GM12874 (cell line): Measurements from ENCODE around the gene ESYT1.

Source experiments
- CTCF ChIP-seq: IDR thresholded peaks from 2 replicates; pipeline ENCODE4 v1.5.1; 2011; ENCODE audit warnings: low read depth, mild to moderate bottlenecking, control low read depth, low read length, moderate library complexity; ENCODE audit not compliant: insufficient read depth

ESYT1 gene

DNA sequence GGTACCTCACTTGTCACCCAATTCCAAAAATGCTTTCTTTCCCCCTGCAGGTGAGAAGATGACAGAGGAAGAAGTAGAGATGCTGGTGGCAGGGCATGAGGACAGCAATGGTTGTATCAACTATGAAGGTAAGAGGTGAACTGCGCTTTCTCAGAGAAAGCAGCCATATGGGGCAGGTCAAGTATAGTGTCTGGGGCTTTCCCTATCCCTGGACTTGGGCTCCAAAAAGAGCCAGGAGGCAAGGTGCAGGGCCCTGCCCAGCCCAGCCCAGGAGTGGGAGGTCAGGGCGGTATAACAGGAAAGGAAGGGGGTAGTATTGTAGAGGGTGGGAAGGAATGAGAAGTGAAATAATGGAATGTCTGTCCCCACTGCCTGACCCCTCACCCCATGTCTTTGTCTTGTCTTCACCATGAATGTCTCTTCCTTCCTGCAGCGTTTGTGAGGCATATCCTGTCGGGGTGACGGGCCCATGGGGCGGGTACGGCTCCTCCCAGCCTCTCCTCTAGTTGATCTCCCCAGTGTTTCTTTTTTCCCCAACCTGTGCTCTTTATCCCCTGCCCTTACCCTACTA is 32.2 kb downstream of the ESYT1 start:
- no peak for TF ChIP-seq CTCF

DNA sequence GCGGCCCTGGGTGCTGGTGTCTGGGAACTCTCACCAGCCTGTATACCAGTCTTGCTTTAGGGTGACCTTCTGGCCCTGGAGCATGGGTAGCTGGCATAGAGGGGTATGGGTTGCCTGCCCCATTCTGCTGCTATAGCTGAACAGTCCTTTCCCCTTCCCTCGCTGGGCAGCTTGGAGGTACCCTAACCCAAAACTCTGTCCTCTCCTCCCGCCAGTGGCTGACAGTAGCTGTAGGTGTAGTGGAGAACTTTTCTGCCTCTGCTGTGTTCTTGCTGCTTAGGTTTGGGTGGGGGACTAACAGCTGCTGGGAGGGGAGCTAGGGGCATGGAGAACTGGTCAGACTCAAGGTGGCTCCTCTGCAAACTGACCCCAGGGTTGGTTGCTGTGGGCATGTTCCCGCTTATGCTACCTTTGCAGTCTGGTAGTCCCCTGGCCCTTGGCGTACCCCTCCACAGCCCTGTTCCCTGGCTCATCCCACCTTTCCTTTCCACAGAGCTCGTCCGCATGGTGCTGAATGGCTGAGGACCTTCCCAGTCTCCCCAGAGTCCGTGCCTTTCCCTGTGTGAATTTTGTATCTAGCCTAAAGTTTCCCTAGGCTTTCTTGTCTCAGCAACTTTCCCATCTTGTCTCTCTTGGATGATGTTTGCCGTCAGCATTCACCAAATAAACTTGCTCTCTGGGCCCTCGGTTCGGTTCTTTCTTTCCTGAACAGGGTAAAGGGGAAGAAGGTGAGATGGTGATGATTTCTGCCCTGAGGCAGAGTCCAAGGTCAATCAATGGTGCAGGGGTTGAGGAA is 33.0 kb downstream of the ESYT1 start:
- TF ChIP-seq CTCF = no peak

DNA sequence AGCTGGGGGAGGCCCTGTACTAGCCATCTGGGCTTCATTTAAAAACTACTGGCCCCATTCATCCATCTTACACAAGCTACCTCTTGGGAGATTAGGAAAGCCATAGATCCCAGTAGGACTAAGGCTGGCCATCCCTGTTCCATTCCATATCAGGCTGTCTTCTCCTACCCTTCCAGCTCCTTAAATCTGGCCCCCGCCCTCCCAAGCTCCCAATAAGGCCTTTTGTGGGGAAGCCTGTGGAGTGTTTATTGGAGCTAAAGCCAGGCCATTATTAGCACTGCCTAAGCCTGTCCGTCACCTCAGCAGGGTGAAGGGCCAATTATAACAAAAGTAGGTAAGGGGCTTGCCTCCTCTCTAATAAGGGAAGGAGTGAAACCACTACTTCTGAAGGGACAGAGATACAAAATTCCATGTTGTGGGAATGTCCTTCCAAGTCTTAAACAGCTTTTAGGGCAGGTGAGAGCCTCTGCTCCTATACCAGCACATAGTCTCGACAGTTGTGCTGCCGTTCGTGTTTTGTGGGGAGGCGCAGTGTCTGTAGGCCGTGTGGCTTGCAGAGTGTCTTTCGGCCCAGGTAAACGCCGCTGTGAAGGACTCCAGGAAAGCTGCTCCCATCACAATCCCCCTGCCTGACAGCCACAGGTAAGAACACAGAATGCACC is 33.8 kb downstream of the ESYT1 start:
- TF ChIP-seq CTCF = no peak

GRCh38 chr12:56162468-56163290 is 34.6 kb downstream of the ESYT1 start:
- TF ChIP-seq CTCF = no peak

- no peak for TF ChIP-seq CTCF
Measured at GRCh38 chr12:56163533-56164344, 35.7 kb downstream of the ESYT1 start.

DNA sequence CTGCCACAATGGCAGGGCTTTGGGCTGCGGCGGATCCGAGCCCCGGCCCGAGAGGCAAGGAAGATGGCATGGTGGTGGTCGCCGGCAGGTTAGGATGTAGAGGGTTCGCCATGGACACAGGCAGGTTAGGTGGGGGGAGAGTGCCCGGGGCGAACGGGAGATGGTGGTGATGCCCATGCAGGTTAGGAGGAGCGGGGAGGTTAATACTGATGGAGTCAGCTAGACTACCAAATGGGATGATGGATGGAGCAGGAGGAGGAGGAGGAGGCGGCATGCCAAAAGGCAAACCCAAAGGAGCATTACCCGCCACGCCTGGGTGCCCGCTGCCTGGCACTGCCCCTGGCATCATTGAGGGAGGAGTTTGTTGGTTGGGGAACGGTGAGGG is 36.3 kb downstream of the ESYT1 start:
- TF ChIP-seq CTCF = no peak
